HG02840 (cell line): Measurements from ENCODE around the gene OGG1.
A peak's percentile ranks its signal among the peaks of the same experiment; 100 is the strongest.

Experiments used
- ATAC-seq: cut with Tn5 transposase; IDR thresholded peaks from one replicate; pipeline ENCODE4 v1.9.1; 2021; ENCODE audit warnings: mild to moderate bottlenecking, moderate library complexity, moderate number of reproducible peaks; ENCODE audit not compliant: unreplicated experiment, low FRiP score

The OGG1 gene

GRCh38 chr3:9749645-9750555, at the start of gene OGG1:
TSS of gene OGG1 (plus strand) at chr3:9749952. CDS start at chr3:9750287, 335 bp downstream.
- peak; percentile 90 for ATAC-seq

GRCh38 chr3:9700536-9700935, 49.2 kb upstream of the OGG1 start:
- ATAC-seq, result no peak

GRCh38 chr3:9701006-9701405, 48.7 kb upstream of the OGG1 start:
- ATAC-seq, result no peak

GRCh38 chr3:9701711-9702110, 48.0 kb upstream of the OGG1 start:
- no peak for ATAC-seq

- no peak for ATAC-seq
These were observed 46.5 kb upstream of the OGG1 start for GRCh38 chr3:9703240-9703639.

GRCh38 chr3:9703736-9704346, 45.9 kb upstream of the OGG1 start, which contains the start of gene CPNE9:
TSS of gene CPNE9 (plus strand) at chr3:9703833. CDS start at chr3:9703997, 164 bp downstream.
- no peak for ATAC-seq

- ATAC-seq, result no peak
These were observed 45.1 kb upstream of the OGG1 start for GRCh38 chr3:9704347-9705322.

GRCh38 chr3:9710174-9710739, 39.5 kb upstream of the OGG1 start:
- ATAC-seq, result no peak

GRCh38 chr3:9712415-9712814, 37.3 kb upstream of the OGG1 start:
- ATAC-seq, result no peak

- ATAC-seq, result no peak
These were observed 36.6 kb upstream of the OGG1 start for GRCh38 chr3:9713142-9713541.

- ATAC-seq, result no peak
These were observed 34.6 kb upstream of the OGG1 start for GRCh38 chr3:9715136-9715535.

GRCh38 chr3:9715764-9716437, 33.9 kb upstream of the OGG1 start:
- no peak for ATAC-seq

- no peak for ATAC-seq
These were observed 32.8 kb upstream of the OGG1 start for GRCh38 chr3:9716801-9717555.

GRCh38 chr3:9717563-9717962, 32.2 kb upstream of the OGG1 start:
- ATAC-seq, result no peak

- ATAC-seq, result no peak
These were observed 31.6 kb upstream of the OGG1 start for GRCh38 chr3:9718118-9718517.

- ATAC-seq, result no peak
These were observed 28.6 kb upstream of the OGG1 start for GRCh38 chr3:9721015-9721699.

GRCh38 chr3:9721700-9722060, 28.1 kb upstream of the OGG1 start:
- ATAC-seq, result no peak

- no peak for ATAC-seq
These were observed 23.8 kb upstream of the OGG1 start for GRCh38 chr3:9725775-9726515.
